HPDE6-E6E7 (cell line): ENCODE data around the gene SLC7A1.

Source experiments
- DNase-seq: peaks from one replicate; pipeline ENCODE4 v3.0.0; 2011; ENCODE audit warnings: missing footprints; ENCODE audit errors: extremely low spot score

Gene SLC7A1

DNA sequence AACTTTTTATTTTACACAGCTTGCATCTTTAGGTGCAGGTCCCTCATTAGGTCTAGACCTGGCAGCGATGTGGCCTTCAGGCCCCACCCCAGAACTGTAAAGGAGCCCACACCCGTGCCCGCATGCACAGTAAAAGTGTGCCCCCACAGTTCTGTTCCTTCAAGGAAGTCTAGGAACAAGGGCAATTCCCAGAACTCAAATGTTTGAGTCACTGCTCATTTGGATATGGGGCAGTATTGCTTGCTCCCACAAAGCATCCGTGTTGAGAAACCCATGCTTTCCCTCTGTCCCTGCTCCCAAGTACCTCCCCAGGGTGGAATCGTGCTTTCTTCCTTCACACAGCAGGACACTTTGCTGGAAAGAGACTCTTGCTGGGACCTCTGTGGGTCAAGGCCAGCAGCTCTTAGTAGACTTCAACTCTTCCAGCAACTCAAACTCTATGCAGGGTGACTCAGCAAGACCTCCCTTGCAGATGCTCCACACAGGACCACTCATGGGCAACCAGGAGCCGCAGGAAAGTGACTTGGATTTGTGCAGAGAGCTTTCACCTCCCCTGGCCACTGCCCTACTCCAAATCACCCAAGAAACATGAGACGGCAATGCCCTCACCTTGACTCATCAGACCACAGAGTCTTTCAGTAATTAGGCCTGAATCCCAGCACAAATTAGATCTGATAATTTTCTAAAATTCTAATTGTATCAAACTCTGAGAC is 12.3 kb downstream of the SLC7A1 start:
- no peak for DNase-seq

DNA sequence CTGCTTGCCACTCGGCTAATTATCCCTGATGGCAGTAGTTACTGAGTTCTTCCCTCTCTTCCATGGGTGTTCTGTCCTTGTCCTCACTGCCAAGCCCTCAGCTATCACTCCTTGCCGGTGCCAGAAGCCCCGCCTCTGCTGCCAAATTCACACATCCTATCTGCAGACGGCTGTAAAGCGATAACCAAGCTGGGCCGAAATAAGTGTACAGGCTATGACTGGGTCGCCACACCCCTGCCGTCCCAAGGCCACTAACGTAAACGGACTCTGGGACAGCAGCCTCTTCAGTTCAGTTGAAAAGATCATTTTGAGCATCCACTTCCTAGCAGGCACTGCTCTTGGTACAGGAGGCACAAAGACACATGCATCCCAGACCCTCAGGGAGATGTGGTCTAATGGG is 13.3 kb downstream of the SLC7A1 start:
- DNase-seq, result no peak

DNA sequence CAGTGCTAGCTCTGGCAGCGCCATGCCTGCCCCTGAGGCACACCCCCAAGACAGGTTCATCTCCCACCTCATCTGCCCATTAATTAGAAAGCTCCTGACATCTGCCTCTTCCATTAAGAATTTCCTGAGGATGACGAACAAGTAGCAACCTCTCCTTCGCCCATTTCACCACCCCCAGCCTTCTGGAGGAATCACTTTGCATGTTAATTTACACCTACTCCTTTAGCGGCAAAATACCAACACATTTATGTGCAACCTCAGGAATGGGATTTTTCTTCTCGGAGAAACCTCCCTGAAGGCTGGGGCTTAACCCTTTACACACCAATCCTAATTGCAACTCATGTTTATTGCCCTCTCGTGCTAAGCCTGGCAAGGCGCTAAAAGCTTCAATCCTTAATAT is 13.8 kb downstream of the SLC7A1 start:
- DNase-seq, result no peak

DNA sequence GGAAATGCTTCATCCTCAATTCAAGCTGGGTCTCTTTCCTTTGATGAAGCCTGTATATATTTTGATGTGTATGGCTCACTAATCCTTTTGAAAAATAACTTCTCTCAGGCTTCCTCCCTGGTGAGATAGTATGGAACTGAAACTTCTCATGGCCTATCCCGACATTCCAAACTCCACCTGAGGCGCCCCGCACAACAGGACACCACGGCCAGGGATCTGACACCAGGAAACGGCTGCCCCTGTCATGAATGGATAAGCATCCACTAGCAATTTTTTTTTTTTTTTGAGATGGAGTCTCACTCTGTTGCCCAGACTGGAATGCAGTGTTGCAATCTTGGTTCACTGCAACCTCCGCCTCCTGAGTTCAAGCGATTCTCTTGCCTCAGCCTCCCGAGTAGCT is 16.4 kb downstream of the SLC7A1 start:
- DNase-seq, result no peak

DNA sequence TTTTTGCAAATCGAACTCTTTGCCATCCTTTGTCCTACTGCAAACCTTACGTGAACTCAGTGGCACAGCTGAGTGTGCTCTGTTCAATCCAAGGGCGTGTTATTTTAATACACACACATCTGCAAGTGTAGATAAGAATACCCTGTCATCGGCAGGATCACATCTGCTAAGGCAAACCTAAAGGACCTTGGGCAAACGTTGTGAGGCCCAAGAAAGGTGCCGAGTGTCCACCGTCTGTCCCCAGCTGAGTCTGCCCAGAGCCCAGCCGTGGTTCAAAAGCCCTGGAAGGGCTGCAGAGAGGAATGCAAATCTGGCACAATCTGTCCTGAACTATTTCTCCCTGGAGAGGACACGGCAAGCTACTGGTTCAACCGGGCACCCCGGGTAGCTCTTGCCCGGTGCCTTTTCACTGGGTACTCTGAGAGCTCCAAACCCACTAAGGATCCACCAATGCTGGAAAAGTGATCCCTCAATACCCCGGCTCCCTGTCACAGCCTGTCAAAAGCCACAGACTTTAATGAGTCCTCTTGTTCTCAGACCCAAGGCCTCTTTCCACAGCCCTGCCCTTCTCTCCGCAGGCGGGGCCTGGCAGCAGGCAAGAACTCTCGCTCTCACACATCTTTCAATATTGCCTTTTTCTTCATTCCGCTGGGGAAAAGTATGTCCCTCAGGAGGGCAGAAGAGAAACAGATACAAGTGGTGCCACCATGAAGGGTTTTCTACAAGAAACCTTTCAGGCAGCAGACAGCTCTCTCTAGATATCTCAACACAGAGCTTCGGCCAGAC is 17.0 kb downstream of the SLC7A1 start:
- no peak for DNase-seq

DNA sequence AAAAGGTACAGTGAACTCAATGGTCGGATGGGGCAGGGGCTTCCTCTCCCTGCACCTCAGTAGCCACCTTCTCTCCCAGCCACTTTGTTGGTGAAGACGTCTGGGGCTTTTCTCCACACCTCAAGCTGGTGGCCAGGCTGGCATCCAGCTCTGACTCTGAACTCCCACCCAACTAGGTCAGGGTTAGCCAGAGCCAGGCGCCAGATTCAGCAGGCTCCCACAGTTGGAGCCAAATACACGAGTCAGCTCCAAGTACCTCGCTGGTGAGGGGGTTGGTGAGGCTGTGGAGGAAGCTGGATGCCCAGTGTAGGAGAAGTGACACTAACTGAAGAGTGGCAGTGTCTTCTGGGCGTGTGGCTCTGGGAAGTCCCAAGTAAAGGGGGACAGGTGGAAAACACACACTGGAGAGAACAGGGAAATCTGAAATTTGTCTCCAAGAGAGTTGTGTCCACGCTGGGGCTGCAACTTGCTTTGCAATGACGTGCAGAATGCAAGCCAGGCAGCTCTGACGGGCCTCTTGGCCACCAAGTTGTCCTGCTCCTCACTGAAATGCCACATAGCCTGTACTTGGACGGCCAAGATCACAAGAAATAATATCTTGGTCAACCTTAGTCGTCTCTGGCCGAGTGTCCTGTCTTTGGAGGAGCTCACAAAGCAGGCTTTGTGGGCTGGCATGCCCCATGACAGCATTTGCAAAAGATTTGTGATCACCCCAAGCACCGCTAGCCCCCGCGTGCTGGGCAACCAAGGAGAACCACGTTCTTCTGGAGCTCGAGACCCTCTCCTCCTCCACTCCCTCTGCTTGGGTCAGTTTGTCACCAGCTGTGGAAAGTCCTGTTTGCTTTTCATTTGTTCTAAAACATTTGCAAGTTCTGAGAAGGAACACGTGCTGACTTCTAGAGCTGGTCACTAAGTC is 18.1 kb downstream of the SLC7A1 start:
- no peak for DNase-seq

DNA sequence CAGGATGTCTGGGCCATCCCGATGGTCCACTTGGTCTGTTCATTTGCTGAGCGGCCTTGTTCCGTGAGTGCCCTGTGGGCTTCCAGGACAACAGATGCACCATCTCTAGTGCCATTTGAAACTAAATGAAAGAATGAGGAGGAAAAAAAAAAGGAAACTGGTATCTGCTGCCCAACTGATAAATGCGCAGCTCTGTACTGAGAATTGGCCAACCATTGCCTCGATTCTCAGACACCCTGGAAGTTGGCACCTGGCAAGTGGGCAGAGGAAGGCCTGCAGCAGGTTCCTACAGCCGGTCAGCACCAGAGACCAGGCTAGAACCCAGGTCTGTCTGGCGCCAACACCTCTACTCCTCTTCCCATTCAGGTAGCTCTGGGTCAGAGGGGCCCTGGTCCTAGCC is 18.9 kb downstream of the SLC7A1 start:
- no peak for DNase-seq

DNA sequence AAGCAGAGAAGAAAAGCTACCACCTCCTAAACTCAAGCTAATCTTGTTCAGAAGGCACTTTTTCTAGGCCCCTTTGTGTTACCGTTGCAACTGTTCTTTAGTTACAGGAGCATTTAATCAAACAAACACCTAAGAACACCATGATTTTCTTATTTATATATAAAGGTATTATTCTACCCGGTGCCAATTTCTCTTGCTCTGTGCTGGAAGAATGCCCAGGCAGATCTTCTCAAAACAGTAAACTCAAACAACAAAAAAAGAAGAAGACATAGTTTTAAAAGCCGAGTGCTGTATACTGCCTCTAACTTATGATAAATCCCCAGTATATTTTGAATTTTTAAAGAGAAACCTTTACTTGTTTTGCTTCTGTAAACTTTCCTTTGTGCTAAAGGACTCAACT is 20.4 kb downstream of the SLC7A1 start:
- no peak for DNase-seq

DNA sequence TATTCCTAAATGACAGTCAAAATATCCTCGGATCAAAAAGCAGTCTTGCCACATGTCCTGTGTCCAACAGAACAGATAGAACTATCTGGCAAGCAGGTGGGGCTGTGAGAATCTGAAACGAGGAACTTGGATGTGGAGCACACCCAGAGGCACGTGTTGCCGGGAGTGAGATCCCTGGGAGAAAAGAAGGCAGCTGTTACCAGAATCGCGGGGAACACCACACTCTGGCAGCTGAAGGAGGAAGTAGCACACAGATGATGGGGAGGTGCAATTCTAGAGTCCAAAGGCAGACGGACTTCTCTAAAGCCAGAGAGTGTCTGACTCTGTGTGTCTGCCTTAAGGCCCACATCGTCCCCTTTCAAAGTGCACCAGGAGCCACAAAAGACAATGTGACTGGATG is 22.3 kb downstream of the SLC7A1 start:
- no peak for DNase-seq

DNA sequence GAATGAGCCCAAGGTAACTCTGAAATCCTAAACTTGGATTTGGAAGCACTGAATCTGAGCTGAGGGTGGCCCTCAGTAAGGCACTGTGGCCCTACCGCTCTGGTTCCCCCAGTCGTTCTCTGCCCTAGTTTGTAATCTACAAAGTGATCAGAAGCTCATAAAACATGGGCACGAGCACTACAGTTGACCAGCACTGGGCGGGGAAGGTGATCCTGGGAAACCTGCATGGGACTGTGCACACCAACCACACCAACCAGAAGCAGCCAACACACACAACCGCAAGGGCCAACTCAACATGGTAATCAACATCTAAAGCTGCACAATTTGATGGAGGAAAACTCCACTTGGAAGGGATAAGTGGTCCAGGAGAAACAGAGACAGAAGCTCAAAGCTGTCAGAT is 22.9 kb downstream of the SLC7A1 start:
- DNase-seq, result no peak

DNA sequence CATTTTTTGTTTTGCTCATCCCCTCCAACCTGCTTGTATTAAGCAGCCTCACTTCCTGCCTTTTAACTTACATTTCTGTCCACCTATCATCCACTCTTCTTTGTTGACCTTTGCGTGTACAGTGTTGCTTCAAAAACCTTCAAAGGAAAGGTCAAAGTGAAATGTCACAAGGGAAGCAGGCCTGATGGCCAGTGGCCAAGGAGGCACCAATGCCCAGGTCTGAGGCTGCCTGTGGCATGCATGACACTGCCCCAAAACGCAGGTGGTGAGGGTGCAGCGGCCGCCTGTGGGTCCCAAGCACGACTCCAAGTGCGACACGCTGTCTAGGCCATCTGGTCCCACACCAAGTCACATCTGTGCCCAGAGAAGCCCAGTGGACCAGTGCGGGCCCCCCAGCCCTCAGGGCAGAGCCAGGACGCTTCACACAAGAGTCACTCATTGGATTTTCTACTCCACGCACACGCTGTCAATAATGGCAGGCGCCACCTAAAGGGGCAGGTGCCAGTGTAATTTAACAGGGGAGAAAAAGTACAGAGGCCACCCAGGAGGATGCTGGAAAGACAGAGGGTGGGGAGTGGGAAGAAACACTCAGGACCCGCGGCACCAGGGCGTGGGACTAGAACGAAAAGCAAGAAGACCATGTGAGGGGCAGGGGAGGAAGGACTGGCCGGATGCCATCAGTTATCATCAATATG is 23.5 kb downstream of the SLC7A1 start:
- no peak for DNase-seq

DNA sequence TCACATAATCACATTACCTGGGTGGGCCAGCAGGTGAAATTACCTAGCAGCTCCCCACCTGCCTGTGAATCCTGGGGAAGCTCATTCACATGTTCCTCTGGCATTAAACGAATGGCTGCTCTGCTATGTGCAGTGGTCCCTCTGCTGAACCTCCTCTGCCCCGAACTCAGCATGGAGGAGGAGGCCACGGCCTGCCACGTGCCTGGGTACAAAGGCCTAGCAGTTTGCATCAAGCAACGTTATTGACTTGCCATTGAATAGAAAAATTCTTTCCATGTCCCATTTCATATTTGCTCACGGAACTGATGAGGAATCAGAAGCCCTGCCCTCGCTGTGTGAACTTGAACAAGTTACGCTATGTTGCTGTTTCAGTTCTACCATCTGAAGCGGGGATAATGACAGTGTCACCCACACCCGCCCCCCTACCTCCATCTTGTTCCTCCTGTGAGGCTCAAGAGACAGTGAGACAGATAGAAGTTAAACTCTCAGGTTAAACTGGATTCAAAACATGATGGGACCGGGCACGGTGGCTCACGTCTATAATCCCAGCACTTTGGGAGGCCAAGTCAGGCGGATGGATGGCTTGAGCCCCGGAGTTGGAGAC is 25.3 kb downstream of the SLC7A1 start:
- no peak for DNase-seq

DNA sequence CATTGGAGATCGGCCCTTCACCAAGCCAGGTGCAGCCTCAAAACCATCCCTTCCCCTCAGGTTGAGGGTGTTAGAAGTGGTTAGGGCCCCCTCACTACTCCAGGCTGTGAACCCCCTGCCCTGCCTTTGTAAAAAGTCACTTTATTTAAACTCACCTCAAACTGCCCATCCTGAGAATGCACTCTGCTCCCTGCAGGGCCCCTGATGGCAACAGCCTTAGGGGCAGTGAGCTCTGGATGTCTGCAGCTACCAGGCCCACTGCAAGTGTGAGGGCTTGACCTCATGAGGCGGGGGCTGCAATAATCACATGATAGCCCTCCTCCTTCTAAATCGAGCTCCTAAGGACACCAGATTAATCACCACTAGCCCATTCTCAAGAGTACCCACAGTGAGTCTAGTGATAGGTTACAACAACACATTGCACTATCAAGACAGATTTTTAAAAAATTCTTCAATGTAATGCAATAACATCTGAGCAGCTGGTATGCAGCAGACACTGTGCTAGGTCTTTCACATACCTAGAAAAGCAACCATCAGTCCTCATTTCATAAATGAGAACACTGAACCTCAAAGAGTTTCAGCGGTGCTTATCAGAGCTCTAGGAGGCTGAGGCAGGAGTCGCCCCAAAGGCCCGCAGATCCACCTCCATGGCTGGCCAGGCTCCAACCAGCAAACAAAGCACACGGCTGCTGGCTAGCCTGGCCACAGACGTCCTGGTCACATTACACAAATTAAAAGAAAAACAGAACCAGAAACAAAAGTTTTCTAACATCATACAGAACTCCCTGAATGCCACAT is 26.0 kb downstream of the SLC7A1 start:
- DNase-seq, result no peak

DNA sequence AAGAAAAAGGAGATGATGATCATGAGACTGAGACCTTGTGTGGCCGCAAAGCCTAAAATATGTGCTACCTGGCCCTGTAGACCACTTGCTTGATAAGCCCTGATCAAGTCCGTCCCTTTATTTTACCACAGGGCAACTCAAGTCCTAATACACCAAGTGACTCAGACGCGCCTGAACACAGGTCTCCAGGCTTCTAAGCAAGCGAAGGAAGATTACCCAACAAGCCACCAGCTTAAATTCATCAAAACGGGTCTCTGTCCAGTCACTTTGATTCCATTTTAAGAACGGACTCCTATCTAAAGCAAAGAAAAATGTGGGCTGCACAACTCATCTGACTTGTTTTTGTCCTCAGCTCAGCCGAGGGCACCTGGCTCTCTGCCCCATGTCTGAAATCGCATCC is 26.8 kb downstream of the SLC7A1 start:
- DNase-seq, result no peak

DNA sequence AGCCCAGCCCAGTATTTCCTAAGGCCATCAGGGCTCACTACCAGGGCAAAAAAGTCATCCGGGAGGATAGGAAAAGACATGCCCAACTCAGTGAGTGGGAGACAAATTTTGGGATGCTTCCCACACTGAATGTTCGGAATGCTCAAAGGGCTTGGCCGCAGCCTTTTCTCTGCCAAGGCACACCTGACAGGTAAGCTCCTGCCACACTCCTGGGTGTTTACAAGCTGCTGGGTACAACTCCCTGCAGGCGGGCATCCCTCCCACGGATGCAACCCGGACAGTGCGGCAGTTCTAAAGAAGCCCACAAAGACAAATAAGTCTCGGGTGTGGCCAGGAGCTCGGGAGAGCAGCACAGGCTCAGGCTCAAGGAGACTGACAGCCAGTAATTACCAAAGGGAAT is 28.1 kb downstream of the SLC7A1 start:
- DNase-seq, result no peak

DNA sequence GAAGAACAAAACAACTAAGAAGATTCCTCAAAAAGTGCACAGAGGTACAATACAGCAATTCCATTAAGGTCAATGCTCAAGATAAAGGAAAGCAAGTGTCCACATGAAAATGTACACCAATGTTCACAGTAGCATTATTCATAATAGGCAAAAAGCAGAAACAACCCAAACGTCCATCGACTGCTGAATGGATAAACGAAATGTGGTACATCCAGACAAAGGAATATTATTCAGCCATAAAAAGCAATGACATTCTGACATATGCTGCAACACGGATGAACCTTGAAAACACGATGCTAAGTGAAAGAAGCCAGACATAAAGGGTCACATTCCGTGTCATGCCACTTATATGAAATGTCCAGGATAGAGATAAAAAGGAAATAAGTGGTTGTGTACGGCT is 29.3 kb downstream of the SLC7A1 start:
- DNase-seq, result no peak

DNA sequence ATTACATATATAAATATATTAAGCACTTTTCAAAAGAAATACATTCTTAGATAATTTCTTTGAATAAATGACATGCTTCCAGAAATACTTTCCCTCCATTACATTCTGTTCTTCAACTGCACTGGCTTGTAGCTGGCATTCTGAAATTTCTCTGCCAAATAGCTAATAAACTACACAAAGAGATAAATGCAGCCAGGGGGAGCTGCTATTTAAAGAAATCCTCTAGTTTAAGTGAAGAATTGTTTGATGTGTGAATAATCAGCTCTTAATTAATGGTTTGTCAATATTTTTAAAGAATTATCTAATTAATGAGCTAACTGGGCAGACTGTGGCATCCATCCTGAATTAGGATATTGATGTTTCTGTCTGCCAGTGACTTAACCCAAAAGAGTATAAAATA is 30.7 kb downstream of the SLC7A1 start:
- no peak for DNase-seq

DNA sequence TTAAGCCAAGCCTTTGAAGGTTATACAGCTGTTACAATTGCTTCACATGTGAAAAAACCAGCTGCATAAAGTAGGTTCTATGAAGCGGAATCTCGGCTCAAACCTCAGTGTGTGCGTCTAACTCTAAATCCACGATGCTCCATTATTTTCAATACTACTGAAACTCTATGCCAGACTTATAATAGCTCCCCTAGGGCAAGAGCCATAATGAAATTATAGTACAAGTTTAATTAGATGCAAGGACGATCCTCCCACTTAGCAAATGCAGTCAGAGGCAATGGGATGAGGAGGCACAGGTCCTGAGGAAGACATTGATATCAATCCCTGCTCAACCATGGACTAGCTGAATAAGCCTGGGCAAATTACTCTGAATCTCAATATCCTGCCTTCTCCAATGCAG is 31.1 kb downstream of the SLC7A1 start:
- no peak for DNase-seq

DNA sequence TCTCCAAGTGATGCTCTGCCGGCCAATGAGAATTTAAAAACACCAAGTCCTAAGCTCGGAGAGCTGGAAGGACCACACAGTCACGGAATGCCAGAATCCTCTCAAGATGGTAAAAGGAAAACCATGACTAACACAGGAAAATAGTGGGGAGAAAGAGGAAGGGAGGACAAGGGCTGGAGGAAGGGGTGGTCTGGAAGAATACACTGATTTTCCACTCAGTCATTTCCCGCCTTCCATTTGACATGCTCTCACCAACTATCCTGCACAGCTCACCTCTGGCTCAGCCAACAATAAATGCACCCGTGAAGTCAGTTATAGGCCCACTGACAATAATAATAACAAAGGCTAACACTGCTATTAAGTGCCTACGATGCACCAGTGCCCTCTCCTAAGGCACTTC is 31.5 kb downstream of the SLC7A1 start:
- DNase-seq, result no peak

DNA sequence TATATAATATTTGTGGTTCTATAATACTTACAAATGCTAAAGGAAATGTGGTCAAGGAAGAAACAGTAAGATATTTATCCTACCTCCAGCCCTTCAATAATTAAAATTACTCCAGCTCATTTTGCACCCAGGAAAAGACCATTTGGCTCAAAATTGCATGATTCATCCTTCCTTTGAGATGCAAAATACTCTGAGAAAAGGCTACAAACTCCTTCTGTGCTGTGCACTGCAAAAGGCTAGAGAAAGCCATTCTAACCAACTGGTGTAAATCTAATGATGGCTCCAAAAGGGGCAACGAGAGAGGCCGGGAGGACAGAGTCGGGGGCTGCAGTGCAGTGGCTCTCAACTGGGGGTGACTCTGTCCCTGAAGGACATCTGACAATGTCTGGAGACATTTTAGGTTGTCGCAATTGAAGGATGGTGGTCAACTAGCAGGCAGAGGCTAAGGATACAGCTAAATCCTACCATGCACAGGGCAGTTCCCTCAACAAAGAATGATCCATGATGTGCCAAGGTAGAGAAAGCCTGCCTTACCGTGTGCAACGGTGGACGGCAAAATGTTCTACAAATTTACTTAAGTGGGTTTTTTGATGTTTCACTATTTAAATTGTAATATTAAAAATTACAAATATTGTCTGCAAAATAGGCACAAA is 32.6 kb downstream of the SLC7A1 start:
- no peak for DNase-seq
